GM21737 (cell line): ENCODE results near the gene REEP1.

ENCODE experiments used
- ATAC-seq: cut with Tn5 transposase; IDR thresholded peaks from one replicate; pipeline ENCODE4 v1.9.1; 2021; ENCODE audit warnings: mild to moderate bottlenecking, moderate library complexity; ENCODE audit not compliant: unreplicated experiment

Gene REEP1

GRCh38 chr2:86226636-86227520 is 110.5 kb downstream of the REEP1 start:
- no peak for ATAC-seq

DNA sequence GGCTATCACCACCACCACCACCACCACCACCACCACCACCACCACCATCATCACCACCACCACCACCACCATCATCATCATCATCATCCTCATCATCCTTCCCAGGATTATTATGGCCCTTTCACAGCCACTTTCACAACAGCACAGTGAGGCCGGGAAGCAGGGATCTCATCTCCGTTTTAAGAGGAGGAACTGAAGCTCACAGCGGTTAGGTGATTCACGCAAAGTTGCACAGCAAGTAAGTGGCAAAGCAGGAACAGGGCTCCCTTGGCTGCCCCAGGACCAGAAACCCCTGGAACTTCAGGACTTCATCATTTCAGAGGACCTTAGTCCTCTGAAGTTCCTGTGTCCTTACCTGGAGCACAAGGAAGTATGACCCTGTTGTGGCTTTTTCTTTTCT is 111.4 kb downstream of the REEP1 start:
- ATAC-seq, result no peak

DNA sequence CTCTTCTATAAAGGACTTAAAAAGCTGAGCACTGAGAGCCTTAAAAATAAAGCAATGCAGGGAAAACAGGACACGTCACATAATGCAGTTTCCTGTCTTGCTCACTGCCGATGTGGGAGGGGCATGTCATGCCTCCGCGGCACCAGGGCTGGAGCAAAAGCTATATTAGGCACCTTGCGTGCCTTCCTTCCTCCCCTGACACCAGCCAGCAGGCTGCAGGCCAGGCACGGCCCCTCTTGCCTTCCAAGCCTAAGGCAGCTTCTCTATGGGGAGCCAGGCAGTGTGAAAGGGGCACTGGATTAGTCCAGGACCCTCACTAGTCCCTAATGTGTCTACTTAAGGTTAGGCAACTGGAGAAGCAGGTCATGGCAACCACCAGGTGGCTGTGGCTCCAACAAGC is 111.8 kb downstream of the REEP1 start:
- ATAC-seq, result peak; percentile 74

DNA sequence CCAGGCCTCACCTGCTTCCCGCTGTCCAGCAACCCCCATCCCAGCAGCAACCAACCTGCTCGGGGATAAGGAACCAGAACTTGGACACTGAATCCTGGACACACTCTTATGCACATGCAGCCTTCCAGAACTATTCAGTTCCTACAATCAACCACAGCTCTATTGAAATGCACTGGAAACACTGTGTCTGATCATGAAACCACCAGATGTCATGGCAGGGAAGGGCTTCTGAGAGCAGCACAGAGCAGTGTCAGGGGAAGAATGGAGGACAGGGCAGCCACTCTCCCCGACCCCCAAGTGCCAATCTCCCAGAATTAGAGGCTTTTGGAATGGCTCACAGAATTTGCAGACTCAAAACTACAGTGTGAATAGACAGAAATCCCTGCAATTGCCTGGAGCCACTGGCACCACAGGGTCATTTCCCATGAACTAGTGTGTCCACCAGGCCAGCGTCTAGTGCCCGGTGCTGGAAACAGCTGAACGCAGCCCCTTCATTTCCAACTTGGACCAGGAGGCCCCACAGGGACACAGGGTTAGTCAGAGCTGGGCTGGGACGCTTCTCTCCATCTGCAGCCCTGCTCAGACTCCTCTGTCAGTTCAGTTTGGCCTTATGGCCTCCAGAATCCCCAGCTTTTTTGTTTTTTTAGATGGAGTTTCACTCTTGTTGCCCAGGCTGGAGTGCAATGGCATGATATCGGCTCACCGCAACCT is 112.6 kb downstream of the REEP1 start:
- no peak for ATAC-seq

GRCh38 chr2:86223927-86224560 is 113.4 kb downstream of the REEP1 start:
- ATAC-seq, result no peak

GRCh38 chr2:86223140-86223926 is 114.1 kb downstream of the REEP1 start:
- ATAC-seq, result no peak

DNA sequence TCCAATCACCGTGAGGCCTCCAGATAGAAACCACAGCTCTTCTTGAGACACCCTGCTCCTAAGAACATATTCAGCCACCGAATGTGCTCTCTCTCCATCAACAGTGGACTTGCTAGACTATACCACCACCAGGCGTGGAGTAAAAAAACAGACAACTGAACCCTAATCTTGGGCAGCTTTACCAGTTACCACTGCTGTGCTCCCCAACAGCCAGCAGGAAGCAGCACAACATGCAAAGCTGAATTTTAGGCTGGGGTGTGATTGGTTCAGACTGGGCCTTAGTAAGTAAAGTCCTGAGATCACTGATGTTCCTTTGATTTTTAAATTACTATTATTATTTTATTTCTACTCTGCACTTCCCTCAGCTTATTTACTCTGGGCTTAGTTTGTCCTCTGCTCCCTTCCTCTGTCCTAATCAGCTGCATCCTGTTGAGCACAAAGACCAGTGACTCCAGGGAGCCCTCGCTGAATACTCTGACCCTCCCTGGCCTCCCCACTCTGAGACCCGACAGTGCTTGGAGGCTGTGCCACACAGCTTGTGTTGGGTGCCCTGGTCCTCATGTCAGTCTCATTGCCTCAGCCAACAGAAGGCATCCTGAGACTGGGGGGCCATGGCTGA is 116.3 kb downstream of the REEP1 start:
- peak; percentile 46 for ATAC-seq

GRCh38 chr2:86219896-86220295 is 117.5 kb downstream of the REEP1 start:
- ATAC-seq, result no peak

DNA sequence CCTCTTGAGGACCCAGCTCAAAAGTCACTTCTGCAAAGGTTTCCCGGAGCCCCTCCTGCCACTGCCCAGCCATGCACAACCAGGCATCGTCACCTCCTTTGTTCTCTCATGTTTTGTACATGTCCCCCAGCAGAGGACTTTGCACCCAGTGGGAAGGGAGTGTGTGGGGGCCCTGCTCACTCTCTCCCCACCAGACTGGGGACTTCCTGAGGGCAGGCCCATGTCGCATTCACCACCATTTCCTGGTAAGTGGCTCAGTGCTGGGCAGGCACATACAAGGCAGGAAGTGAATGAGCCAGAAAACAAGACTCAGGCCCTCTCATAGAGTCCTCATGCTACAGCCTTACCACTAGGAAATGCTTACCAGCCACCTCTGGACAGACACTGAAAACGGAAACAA is 119.3 kb downstream of the REEP1 start:
- no peak for ATAC-seq

DNA sequence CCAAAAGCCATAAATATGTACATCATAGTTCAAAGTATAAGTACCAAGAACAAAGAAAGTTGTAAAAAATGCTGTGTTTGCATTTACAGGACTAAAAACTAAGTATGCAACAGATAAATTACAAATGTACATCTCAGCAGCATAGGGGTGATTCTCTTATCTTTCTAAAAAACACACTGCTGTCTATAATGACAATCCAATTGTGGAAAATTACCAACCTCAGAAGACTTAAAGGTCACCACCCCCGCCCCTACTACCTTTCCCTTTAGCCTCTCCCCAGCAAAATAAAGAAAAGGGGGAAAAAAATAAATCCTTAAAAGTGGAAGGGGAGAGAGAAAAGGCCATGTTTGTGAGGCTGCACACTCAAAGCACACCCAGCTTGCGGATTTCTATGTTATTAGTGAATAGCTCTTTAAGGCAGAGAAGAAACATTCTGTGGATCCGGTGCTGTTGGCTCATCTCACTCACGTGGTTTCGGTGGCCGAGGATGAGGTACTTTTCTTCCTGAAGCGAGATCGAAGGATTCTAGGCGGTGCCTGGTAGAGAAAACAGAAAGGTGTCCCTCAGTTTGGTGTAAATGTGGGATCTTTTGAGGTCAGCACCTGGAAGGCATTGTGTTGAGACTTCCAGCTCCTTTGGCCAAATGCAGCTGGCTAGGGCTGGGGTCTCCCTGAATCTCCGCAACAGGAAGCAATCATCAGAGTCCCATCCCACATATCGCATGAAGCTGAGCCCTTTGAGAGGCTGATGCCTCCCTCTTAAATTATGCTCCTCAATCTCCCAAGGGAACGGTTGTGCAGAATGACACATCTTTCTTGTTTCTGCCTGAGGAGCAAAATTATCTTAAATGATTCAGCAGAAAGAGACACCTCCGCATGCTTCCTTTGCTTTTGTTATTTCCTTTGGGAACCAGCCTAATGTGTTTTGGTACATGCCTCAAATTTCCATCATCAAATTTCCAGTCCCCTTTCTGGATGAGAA is 120.6 kb downstream of the REEP1 start:
- ATAC-seq, result no peak

- no peak for ATAC-seq
Observed at GRCh38 chr2:86214503-86214832, 123.0 kb downstream of the REEP1 start.

DNA sequence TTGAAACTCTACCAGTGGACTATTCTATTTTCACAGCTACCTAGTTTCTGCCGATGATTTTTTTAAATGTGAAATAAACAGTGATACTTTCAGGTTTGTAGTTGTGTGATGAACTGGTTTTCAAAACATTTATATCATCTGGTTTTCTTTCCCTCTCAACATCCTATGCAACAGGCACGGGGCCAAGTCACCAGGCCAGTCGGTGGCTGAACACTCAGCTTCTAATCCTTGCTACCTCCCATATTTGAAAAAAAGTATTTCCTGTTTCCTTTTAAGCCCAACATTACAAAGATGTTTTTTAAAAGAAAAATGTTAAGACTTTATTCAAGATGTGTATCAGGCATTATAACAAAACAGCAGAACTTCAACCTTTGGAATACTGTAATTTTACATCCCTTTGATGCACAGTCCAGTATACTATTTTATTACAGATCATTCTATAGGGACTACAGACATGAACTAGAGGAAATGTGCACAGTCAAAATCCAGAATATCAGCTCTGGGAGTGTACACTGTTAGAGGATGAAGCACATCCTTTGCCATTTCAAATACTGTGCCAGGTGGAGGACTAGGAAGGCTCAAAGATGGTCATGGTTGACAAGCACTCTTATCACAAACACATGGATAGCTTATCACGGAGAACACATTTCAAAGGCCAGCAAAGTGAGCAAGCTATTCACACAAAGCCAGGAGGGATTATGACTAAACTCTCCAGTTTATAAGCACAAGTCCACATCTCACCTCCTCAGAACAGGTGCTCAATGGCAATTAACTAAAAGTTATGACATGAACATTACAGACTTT is 123.5 kb downstream of the REEP1 start:
- no peak for ATAC-seq

GRCh38 chr2:86213056-86213455 is 124.4 kb downstream of the REEP1 start:
- no peak for ATAC-seq

- ATAC-seq, result no peak
Observed at GRCh38 chr2:86211796-86212188, 125.6 kb downstream of the REEP1 start.

GRCh38 chr2:86211033-86211795 is 126.2 kb downstream of the REEP1 start:
- ATAC-seq, result no peak

GRCh38 chr2:86204458-86204857 is 133.0 kb downstream of the REEP1 start:
- ATAC-seq, result no peak

GRCh38 chr2:86203614-86204013 is 133.8 kb downstream of the REEP1 start:
- no peak for ATAC-seq

DNA sequence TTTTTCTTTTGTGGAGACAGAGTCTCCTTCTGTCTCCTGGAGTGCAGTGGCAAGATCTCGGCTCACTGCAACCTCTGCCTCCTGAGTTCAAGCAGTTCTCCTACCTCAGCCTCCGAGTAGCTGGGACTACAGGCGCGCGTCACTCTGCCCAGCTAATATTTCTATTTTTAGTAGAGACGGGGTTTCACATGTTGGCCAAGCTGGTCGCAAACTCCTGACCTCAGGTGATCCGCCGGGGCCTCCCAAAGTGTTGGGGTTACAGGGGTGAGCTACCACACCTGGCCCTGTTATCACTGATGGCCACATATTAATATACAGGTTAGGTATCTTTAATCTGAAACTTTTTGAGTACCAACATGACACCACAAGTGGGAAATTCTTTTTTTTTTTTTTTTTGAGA is 134.7 kb downstream of the REEP1 start:
- no peak for ATAC-seq
